Stimulated activated CD4-positive, alpha-beta T cell treated with anti-CD3 and anti-CD28 coated beads, Interleukin-4, amount 100 ng/mL, for 24 hours (primary cell): Measurements from ENCODE around the gene TXNL4A.
A peak's percentile ranks its signal among the peaks of the same experiment; 100 is the strongest.

Experiments used
- DNase-seq: peaks from one replicate; pipeline ENCODE4 v3.0.0-alpha.2; 2020

Gene TXNL4A

DNA sequence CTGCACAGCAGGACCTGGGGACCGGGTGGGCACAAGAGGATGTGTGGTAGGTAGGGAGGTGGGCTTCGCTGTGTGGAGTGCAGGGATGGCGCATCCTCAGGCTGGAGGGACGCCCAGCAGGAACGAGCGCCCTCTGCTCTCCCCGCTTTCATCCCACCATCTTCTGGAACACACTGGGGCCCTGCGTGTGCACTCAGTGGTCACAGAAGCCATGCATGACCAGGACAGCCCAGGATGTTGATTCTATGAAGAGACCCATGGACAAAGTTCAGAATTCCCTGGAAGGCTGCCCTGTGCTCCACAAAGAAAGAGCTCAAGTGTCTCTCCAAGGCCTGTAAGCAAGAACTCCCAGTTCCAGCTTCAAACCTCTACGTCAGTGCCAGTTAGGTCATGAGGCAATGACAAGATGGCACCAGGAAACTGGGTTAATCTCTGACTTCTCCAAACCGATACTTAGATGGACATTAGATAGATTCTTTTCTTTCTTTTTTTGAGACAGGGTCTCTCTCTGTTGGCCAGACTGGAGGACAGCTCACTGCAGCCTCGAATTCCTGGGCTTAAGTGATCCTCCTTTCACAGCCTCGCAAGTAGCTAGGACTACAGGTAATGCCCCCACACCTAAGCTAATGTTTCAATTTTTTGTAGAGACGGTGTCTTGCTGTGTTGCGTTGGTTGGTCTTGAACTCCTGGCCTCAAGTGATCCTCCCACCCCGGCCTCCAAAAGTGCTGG, 40.3 kb downstream of the TXNL4A start:
- DNase-seq, result no peak

- DNase-seq, result no peak
Observed at GRCh38 chr18:79947054-79947755, 41.2 kb downstream of the TXNL4A start.

GRCh38 chr18:79945118-79946042, 43.0 kb downstream of the TXNL4A start:
- DNase-seq, result no peak

GRCh38 chr18:79944746-79945117, 43.6 kb downstream of the TXNL4A start:
- DNase-seq, result no peak

- DNase-seq, result no peak
Observed at GRCh38 chr18:79944126-79944731, 44.1 kb downstream of the TXNL4A start.

DNA sequence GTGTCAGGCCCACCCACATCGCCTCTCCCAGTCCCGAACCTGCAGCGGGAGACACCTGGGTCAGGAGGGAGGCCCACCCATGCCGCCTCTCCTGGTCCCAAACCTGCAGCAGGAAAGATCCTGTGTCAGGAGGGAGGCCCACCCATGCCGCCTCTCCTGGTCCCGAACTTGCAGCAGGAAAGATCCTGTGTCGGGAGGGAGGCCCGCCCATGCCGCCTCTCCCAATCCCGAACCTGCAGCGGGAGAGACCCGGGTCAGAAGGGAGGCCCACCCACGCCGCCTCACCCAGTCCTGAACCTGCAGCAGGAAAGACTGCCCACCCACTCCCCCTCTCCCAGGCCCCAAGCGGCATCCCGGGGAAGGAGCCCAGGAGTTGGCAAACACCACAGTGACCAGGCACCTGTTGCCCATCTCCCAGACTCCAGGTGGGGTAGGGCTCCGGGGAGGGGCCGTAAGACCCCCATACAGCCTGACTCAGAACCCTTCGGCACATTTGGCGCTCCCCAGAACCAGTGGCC, 44.7 kb downstream of the TXNL4A start:
- no peak for DNase-seq

DNA sequence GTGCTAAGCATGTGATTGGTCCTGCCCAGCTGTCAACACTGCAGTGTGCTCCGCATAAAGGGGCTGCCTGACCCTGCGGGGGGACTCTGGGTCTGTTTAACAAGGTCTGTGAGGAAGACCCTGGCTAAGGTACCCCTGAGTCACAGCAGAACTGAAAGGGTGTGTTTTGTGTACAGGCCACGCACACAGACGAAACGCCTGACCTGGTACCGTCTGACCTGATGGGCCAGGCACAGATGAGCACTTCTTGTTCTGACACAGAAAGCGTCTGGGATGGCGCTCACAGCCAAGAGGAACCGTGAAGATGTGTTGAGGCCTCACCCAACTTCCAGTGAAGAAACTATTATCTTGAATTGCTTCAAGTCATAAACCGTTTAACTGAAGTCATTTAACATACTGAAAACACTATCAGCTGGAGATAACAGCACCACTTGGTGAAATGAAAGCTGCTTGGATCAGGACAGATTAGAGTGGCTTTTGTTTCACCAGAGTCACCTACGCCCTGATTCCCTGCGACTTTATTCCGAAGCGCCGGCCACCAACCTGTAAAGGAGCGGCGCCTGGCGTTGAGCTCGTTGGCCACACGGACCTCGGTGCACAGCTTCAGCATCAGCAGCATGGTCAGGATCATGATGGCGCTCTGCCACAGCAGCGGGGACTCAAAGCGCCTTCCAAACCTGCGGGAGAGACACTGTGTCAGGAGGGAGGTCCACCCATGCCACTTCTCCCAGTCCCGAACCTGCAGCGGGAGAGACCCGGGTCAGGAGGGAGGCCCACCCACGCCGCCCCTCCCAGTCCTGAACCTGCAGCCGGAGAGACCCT, 45.4 kb downstream of the TXNL4A start:
- DNase-seq, result no peak

DNA sequence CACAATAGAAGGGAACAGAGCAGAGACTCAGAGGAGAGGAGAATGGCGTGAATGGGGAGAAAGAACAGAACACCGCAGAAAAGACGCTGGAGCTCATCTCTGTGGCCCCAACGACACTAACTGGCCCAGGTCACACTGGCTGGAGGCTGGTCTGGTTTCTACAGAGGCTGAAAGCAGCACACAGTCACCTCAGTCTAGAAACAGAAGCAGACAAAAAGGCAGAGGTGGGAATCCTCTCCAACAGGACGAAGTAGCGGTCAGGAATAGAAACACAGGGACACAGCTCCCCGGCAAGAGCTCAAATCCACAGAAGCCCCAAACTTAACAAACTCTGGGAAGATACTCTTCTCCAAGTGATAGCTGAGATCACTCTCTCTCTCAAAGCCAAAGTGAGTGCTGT, 46.2 kb downstream of the TXNL4A start:
- DNase-seq, result no peak

DNA sequence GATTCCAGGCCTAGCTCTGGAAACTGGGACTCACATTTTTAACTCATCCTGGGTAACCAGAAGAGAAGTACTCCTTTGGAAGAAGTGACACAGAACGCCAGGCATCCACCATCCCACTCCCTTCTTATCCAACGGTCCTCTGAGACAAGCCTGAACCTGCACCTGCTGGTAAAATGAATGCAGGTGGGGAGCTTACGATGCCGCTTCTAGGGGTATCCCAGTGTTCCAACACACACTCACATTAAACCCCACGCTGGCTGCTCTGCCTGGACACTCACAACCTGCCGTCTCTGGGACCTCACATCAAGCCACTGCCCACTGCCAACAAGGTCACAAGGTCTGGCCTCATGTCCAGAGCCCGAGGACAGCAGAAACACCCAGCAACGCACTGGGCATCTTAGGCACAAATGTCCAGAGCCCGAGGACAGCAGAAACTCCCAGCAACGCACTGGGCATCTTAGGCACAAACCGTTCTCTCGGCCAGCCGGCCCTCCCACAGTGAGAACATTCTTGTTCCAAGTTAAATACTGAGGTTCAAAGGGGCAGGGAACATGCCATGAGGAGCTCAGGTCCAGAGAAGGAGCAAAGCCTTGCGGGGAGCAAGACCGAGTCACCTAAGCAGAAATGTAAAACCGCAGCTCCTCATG, 46.8 kb downstream of the TXNL4A start:
- no peak for DNase-seq

DNA sequence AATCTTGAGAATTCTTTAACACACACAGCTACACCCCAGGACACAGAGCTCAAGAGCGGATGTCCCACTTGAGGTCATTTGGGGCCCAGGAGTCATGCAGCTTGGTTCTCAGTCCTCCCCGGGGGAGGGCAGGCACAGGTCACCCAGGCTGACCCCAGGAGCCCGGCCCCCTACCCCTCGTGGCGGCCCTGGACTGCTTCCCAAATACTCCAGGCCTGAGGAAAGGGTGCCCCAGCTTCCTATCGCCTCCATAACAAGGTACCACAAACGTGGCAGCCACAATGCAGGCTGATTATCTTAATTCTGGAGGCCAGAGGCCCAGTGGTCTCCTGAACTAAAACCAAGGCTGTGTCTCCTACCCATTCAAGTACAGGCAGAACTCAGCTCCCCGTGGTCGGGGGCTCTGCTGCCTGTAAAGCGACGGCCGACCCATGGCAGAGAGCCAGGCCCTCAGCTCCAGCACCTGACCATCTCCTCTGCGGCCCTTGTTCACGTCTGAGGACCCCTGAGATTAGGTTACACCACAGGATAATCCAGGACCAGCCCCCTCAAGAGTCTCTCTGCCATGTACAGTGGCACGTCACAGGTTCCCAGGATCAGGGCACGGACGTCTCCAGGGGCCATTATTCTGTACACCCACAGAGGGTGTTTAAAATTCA, 47.4 kb downstream of the TXNL4A start:
- peak; percentile 1 for DNase-seq

DNA sequence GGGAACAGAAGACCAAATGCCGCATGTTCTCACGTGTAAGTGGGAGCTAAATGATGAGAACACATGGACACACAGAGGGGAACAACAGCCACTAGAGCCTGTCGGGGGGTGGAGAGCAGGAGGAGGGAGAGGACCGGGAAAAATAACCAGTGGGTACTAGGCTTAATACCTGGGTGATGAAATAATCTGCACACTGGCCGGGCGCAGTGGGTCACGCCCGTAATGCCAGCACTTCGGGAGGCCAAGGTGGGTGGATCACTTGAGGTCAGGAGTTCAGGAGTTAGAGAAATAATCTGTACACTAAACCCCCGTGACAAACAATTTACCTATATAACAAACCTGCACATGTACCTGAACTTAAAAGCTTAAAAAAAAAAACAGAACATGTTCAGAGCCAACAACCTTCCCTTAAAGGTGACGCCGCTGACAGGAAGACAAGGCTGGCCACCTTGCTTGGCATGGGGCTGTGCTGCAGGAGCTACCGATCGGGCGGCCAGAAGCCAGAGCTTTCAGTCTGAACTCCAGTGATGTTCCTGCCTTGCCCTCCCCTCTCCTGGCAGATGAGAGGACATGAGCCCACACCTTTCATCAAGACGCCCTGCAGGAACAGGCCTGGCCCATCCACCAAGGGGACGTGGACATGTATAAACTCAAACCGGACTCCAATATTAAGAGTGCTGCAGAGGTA, 48.1 kb downstream of the TXNL4A start:
- DNase-seq, result no peak

- DNase-seq, result no peak
Observed at GRCh38 chr18:79939096-79939495, 49.3 kb downstream of the TXNL4A start.

DNA sequence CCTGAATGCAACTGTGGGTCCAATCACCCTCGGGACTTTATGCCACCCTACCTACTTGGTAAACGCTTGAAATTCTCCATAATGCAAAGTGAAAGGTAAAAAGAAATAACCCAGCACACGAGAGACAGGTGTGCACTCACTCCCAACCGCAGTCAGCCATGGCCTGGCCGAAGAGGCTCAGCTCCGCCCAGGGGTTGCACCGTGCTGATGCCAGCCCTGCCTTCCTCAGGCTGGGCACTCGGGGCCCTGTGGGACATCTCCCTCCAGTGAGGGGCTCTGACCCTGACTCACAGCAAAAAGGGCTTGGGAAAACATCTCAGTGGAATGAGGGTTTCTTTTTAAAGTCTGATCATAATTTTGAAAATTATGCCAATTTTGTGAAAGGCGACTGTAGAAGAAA, 50.2 kb downstream of the TXNL4A start:
- DNase-seq, result no peak

DNA sequence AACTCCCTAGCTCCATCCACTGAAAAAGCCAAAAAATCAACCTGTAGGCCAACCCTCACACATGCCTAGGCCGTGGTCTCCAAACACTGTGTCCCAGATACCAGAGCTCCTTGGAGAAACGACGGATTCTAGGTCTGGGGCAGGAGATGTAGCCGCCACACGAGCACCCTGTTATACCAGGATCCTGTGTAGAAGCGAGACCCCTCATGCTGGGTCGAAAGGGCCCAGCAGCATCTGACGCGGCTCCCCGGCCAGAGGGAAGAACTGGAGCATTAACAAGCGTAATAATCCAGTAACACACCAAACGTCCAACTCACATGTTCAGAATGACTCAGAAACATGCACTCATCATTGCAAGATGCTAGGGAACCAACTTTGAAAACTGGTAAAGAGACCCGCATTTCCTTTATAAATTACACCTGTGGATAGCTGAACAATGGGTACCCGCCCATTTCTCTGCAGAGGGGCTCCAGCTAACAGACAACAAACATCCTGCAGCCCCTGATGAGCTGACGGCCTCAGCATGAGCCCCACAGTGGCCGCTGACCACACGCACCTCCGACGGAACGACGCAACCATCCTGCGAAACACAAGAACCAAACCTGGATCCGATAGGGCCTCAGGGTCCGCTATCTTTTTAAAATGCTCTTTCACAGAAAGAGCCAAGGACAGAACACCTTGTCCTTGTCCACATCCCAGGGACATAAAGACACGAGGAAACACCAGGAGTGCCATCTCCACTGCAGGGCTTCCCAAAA, 51.1 kb downstream of the TXNL4A start:
- DNase-seq, result no peak

DNA sequence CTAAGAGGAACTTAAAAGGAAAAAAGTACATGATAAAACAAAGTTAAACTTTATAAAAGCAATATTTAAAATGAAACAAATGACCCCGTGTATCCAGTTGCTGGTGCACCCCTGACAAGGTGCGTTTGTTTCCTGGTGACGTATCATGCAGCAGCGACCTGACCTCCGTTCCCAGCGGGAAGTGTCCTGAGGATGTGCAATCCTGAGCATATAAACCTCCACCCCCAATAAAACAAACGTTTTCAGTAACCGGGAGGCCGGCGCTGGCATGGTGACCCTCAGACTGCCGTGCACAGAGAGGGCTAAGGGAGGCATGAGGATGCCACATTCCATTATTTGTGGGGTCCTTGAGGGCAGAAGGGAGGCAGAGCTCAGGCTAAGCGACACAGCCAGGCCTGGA, 51.7 kb downstream of the TXNL4A start:
- DNase-seq, result no peak

GRCh38 chr18:79935925-79936324, 52.4 kb downstream of the TXNL4A start:
- DNase-seq, result no peak

DNA sequence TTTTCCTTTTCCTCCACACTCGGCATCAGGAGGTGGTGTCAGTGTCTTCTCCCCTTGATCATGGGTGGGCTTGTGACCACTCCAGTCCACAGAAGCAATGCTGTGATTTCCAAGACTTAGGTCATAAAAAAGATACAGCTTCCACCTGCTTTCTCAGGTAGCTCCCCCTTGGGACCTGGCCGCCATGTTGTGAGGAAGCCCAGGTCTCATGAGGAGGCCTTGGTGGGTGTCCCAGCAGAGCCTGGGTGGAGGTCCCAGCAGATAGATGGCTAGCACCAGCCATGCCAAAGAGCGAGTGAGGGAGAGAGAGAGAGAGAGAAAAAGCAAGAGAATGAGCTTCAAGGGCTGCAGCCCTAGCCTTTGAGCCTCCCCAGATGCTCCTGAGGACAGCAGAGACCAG, 52.9 kb downstream of the TXNL4A start:
- DNase-seq, result no peak

DNA sequence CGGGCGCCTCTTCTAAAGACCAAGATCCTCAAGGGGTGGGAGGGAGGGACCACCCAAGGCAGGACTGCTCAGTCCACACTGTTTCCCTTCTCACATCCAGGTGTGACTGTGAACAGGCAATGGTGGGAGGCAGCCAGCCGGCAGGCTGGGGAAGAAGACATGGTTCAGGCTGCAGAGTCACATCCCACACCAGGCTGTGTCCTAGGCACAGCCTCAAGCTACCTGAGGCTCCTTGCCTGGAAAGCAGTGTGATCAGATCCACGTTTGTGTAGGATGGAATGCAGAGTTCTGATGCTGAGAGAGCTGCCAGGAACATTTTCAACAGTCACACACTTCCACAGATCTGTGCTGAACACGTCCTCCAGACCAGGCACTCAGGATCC, 53.3 kb downstream of the TXNL4A start:
- DNase-seq, result no peak

DNA sequence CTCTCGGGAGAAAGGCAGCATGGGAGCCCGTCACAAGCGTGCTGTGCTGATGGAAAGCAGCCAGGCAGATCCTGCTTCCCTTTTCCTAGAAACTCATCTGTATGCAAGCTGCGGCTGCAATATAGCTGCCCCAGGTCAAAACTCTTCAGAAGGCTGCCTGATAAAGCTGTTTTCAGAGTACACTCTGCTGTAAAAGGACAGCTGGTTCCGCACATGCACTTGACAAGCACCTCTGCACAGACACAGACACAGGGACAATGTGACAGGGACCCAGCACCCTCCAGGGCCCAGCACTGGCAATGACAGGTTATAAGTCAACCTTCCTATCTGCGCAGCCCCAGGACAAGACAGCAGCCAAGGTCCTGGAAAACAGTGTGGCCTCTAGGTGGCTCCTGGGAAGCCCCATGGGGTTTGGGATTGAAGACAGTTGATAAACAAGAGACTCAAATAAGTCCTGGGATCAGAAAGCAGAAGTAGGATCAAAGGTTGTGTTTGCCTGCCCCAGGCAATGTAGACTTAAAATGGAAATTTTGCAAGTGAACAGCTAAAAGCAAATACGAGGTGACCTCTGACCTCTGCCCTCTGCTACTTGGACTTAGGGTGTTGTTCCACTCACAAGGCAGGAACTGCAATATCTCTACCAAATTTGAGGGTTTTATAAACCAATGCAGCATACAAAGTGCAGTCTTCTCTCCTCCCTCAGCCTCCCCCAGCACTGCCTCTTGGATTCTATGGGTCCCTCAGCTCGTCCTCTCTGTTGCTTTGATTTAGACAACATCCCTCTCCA, 53.9 kb downstream of the TXNL4A start:
- DNase-seq, result no peak
